Measurements from ENCODE around the gene CLUH. TPM values are rescaled to one million over a fixed set of nuclear protein-coding genes. Genes with fewer than 3 reads are reported as not detected.
"Not testable (repeated sequence)": the region's sequence is repeated elsewhere in the genome, so short reads cannot be mapped to it uniquely, and the experiment has no call there.

The CLUH gene
- total RNA-seq, 1 experiment from 2014 or later = 42.5 TPM

- no peaks in the 10 kb centered on the region for H3K36me3 ChIP-seq
- no peak overlapping the region for H3K27ac ChIP-seq
- H3K4me1 ChIP-seq = no peaks in the 10 kb centered on the region
- H3K27me3 ChIP-seq = no peaks in the 10 kb centered on the region
- no peaks in the 10 kb centered on the region for H3K9me3 ChIP-seq (replicated peaks)
- no peak overlapping the region for H3K4me3 ChIP-seq
- DNase-seq = no peak
Observed at GRCh38 chr17:2689411-2690164, 22.0 kb downstream of the CLUH start.

- H3K27ac ChIP-seq = no peak overlapping the region
- no peak for DNase-seq
- H3K4me3 ChIP-seq = no peak overlapping the region
- no peaks in the 10 kb centered on the region for H3K4me1 ChIP-seq
- no peaks in the 10 kb centered on the region for H3K27me3 ChIP-seq
- H3K36me3 ChIP-seq = peaks cover 5% of the 10 kb centered on the region; the same call in 1 of the 2 replicates
- H3K9me3 ChIP-seq (replicated peaks) = no peaks in the 10 kb centered on the region
Observed at GRCh38 chr17:2688351-2689342, 22.9 kb downstream of the CLUH start.

- Histone ChIP-seq H3K36me3 (peaks cover 14% of the 10 kb centered on the region), H3K4me3 (no peak overlapping the region), H3K4me1 (no peaks in the 10 kb centered on the region), H3K27me3 (no peaks in the 10 kb centered on the region), H3K9me3 (replicated peaks) (no peaks in the 10 kb centered on the region), H3K27ac (no peak overlapping the region)
- DNase-seq = no peak
Observed at GRCh38 chr17:2687074-2687418, 24.5 kb downstream of the CLUH start.

- no peaks in the 10 kb centered on the region for H3K4me1 ChIP-seq
- H3K36me3 ChIP-seq = peaks cover 14% of the 10 kb centered on the region
- no peak overlapping the region for H3K4me3 ChIP-seq
- no peak overlapping the region for H3K27ac ChIP-seq
- H3K9me3 ChIP-seq (replicated peaks) = no peaks in the 10 kb centered on the region
- no peaks in the 10 kb centered on the region for H3K27me3 ChIP-seq
- no peak for DNase-seq
Observed at GRCh38 chr17:2685696-2686095, 25.9 kb downstream of the CLUH start.

GRCh38 chr17:2684549-2684948, 27.0 kb downstream of the CLUH start:
- H3K4me1 ChIP-seq = no peaks in the 10 kb centered on the region
- H3K27me3 ChIP-seq = no peaks in the 10 kb centered on the region
- no peak for DNase-seq
- no peak overlapping the region for H3K27ac ChIP-seq
- no peak overlapping the region for H3K4me3 ChIP-seq
- H3K9me3 ChIP-seq (replicated peaks) = no peaks in the 10 kb centered on the region
- H3K36me3 ChIP-seq = peaks cover 17% of the 10 kb centered on the region

- Histone ChIP-seq H3K27ac (no peak overlapping the region), H3K4me1 (no peaks in the 10 kb centered on the region), H3K4me3 (no peak overlapping the region), H3K27me3 (no peaks in the 10 kb centered on the region), H3K36me3 (peaks cover 19% of the 10 kb centered on the region), H3K9me3 (replicated peaks) (no peaks in the 10 kb centered on the region)
- DNase-seq = no peak
Observed at GRCh38 chr17:2683912-2684311, 27.7 kb downstream of the CLUH start.

GRCh38 chr17:2682176-2682938, 29.2 kb downstream of the CLUH start:
- Histone ChIP-seq H3K27ac (no peak overlapping the region), H3K4me3 (no peak overlapping the region), H3K36me3 (peaks cover 21% of the 10 kb centered on the region), H3K9me3 (replicated peaks) (no peaks in the 10 kb centered on the region), H3K27me3 (no peaks in the 10 kb centered on the region), H3K4me1 (no peaks in the 10 kb centered on the region)
- DNase-seq = no peak

- H3K36me3 ChIP-seq = peaks cover 23% of the 10 kb centered on the region
Observed at GRCh38 chr17:2681650-2682049, 29.9 kb downstream of the CLUH start.

GRCh38 chr17:2680961-2681360, 30.6 kb downstream of the CLUH start:
- DNase-seq = no peak
- no peaks in the 10 kb centered on the region for H3K27me3 ChIP-seq
- no peaks in the 10 kb centered on the region for H3K9me3 ChIP-seq (replicated peaks)
- no peak overlapping the region for H3K4me3 ChIP-seq
- H3K36me3 ChIP-seq = peaks cover 29% of the 10 kb centered on the region
- no peaks in the 10 kb centered on the region for H3K4me1 ChIP-seq
- no peak overlapping the region for H3K27ac ChIP-seq

More at GRCh38 chr17:2681650-2682049, 29.9 kb downstream of the CLUH start:
- Histone ChIP-seq H3K4me1 (no peaks in the 10 kb centered on the region), H3K27ac (no peak overlapping the region), H3K4me3 (no peak overlapping the region), H3K27me3 (no peaks in the 10 kb centered on the region), H3K9me3 (replicated peaks) (no peaks in the 10 kb centered on the region)
- no peak for DNase-seq

- H3K36me3 ChIP-seq = peaks cover 42% of the 10 kb centered on the region
- H3K9me3 ChIP-seq (replicated peaks); H3K4me1 ChIP-seq; H3K27ac ChIP-seq; H3K27me3 ChIP-seq; H3K4me3 ChIP-seq; DNase-seq: not testable (repeated sequence)
Observed at GRCh38 chr17:2679247-2679646, 32.3 kb downstream of the CLUH start.

- no peaks in the 10 kb centered on the region for H3K4me1 ChIP-seq
- no peaks in the 10 kb centered on the region for H3K27me3 ChIP-seq
- H3K27ac ChIP-seq = no peak overlapping the region
- H3K36me3 ChIP-seq = peaks cover 58% of the 10 kb centered on the region
- DNase-seq = no peak
- H3K4me3 ChIP-seq = no peak overlapping the region
- no peaks in the 10 kb centered on the region for H3K9me3 ChIP-seq (replicated peaks)
Observed at GRCh38 chr17:2672026-2672425, 39.5 kb downstream of the CLUH start.

GRCh38 chr17:2660410-2660809, 51.2 kb downstream of the CLUH start:
- H3K27me3 ChIP-seq; H3K9me3 ChIP-seq (replicated peaks); H3K4me1 ChIP-seq; DNase-seq; H3K27ac ChIP-seq; H3K4me3 ChIP-seq; H3K36me3 ChIP-seq: not testable (repeated sequence)

- H3K4me1 ChIP-seq; H3K36me3 ChIP-seq; H3K9me3 ChIP-seq (replicated peaks); H3K27ac ChIP-seq; H3K4me3 ChIP-seq; H3K27me3 ChIP-seq: not testable (repeated sequence)
- peak in 1 of 2 experiments; percentile 2 for DNase-seq
Observed at GRCh38 chr17:2659337-2659736, 52.2 kb downstream of the CLUH start.

- Histone ChIP-seq H3K9me3 (replicated peaks) (no peaks in the 10 kb centered on the region), H3K27ac (no peak overlapping the region), H3K4me1 (no peaks in the 10 kb centered on the region), H3K4me3 (no peak overlapping the region), H3K27me3 (no peaks in the 10 kb centered on the region), H3K36me3 (0 out of 2 replicates have a peak, but pooled peaks cover 5% of the 10 kb centered on the region)
- no peak for DNase-seq
Observed at GRCh38 chr17:2656283-2656682, 55.3 kb downstream of the CLUH start.

GRCh38 chr17:2655546-2655945, 56.0 kb downstream of the CLUH start:
- H3K27me3 ChIP-seq = no peaks in the 10 kb centered on the region
- no peak for DNase-seq

More at GRCh38 chr17:2655546-2655945, 56.0 kb downstream of the CLUH start:
- Histone ChIP-seq H3K27ac (no peak overlapping the region), H3K9me3 (replicated peaks) (no peaks in the 10 kb centered on the region), H3K4me3 (no peak overlapping the region), H3K36me3 (peaks cover 8% of the 10 kb centered on the region; the same call in 1 of the 2 replicates), H3K4me1 (no peaks in the 10 kb centered on the region)
